GM12801 (cell line): ENCODE data around the gene CLDN20.

Experiments used
- TF ChIP-seq, protein P1 (sequence below): IDR thresholded peaks from one replicate; pipeline ENCODE4 v1.5.1; 2011; ENCODE audit warnings: control low read depth; ENCODE audit not compliant: insufficient read length; ENCODE audit errors: extremely low read depth

The CLDN20 gene

DNA sequence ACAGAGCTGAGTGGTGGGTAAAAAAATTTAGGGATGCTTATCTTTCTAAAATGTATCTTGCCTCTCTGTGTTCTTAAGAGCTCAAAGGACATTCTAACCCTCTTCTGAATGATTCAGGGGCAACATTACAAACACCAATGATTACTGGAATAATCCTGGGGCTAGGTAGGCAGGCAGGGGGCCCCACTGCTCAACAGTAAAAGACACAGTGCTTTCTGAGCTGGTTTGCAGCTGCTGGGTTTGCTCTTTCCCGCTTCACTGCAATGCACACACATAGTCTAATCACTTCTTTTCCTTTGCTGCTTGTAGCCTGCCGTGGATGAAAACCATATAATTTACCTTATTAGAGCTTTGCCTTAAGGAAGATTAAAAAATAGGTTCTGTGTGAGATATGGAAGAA lies 23.9 kb downstream of the CLDN20 start:
- TF ChIP-seq, protein P1, sequence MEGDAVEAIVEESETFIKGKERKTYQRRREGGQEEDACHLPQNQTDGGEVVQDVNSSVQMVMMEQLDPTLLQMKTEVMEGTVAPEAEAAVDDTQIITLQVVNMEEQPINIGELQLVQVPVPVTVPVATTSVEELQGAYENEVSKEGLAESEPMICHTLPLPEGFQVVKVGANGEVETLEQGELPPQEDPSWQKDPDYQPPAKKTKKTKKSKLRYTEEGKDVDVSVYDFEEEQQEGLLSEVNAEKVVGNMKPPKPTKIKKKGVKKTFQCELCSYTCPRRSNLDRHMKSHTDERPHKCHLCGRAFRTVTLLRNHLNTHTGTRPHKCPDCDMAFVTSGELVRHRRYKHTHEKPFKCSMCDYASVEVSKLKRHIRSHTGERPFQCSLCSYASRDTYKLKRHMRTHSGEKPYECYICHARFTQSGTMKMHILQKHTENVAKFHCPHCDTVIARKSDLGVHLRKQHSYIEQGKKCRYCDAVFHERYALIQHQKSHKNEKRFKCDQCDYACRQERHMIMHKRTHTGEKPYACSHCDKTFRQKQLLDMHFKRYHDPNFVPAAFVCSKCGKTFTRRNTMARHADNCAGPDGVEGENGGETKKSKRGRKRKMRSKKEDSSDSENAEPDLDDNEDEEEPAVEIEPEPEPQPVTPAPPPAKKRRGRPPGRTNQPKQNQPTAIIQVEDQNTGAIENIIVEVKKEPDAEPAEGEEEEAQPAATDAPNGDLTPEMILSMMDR: no peak

DNA sequence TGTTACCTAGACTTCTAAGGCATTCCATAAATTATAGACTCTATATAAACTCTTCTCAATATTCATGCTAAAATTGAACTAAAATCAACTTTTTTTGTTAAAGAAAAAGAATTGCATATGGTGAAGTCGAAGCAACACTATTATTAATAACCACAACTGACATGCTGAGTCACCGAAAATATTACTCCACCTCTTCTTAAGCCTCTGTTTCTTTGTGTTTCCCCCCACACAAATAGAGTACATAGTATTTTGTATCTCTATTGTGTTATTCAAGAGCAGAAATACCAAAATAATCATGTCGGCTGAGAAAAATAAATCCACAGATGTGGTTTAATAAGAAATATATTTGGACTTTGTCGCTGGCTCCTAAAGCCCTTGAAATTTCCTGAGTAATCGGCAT lies 26.7 kb downstream of the CLDN20 start:
- TF ChIP-seq, protein P1: no peak

DNA sequence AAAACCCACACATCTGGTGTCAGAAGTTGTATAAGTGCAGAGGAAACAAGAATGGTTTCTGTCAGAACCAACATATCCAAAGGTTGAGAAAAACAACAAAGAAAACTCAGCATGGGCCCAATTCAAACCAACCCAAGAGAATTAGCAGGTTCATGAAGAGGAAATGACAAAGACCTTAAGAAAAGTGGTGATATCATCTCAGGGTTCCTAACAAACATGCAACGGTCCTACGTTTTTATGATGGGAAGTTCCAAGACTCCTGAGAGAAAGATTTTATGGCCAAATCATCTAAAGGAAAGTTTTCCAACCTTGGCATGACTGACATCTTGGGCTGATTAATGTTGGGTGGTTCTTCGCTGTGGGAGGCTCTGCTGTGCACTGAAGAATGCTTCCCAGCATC lies 27.5 kb downstream of the CLDN20 start:
- TF ChIP-seq, protein P1: no peak

DNA sequence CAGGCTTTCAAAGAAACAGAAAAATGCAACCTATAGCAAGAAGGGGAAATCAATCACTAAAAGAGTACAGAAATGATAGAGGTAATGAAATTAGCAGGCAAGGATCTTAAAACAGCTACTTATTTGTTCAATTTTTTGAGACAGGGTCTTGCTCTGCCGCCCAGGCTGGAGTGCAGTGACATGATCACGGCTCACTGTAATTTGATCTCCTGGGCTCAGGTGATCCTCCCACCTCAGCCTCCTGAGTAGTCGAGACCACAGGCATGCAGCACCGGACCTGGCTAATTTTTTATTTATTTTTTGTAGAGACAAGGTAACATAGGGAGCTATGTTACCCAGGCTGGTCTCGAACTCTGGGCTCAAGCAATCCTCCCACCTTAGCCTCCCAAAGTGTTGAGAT lies 28.9 kb downstream of the CLDN20 start:
- TF ChIP-seq, protein P1: no peak

DNA sequence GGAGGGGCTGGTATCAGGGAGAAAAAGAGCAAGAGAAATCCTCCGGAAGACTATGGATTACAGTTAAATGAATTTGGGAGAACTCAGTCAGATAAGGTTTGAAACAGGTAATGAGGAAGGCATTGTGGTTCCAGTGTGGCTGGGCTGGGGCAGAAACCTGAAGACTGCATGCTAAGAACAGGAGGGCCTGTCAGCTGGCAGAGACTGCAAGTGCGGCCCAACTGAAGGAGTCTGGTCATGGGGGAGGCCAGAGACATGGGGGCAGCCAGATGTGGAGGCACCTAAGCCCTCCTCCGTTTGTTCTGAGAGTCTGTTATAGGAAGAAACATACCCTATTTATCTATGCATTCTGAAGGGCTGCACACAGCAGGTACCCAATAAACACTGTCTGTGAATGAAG lies 33.9 kb downstream of the CLDN20 start:
- TF ChIP-seq, protein P1: no peak

DNA sequence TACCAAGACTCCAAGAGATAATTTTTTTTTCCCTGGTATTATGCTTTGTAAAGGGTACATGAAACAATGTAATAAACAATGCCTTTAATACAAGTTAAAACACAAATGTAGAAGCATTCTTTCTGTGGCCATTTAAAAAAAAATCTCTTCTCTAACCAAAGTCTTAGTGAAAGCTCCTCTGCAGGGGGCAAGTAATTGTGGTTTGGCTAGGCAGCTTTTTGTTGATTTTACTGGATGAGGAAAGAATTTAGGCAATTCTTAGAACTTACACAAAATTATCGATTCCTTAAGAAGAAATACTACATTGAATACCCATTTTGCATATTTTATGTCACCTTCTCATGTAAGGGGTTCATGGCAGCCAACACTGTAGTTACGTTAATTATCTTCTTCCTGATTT lies 38.1 kb downstream of the CLDN20 start:
- TF ChIP-seq, protein P1: no peak

DNA sequence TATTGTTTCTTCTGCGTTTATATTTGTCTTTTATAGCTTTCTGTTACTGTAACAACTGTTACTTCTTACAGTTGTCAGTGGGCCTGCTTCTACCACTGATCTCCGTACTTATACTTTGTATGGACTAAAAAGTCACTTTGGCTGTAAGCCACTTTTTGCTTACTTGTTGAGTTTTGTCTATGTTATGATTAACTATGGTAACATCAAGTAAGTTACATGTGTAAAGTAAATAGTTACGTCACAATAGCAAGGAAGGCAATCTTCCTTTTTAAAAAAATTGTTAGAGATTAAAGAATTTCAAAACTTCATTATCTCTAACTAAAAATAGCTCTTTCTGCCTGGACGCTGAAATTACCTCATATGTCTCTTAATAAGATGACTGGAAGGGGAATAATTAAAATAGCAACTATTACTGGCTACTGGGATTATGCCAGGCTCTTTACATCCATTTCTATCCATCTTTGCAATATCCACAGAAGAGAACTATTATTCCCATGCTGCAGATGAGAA lies 39.6 kb downstream of the CLDN20 start:
- TF ChIP-seq, protein P1: no peak

DNA sequence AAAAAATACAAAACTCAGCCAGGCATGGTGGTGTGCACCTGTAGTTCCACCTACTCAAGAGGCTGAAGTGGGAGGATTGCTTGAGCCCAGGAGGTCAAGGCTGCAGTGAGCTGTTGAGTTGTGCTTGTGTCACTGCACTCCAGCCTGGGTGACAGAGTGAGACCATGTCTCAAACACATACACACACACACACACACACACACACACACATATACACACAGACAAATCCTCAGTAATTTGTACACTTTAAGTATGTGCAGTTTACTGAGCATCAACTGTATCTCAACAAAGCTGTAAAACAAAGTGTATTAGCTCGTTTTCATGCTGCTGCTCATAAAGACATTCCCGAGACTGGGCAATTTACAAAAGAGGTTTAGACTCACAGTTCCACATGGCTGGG lies 43.1 kb downstream of the CLDN20 start:
- TF ChIP-seq, protein P1: no peak
